HepG2 (cell line): Measurements from ENCODE around the gene MYCBPAP. TPM values are rescaled to one million over a fixed set of nuclear protein-coding genes. Genes with fewer than 3 reads are reported as not detected.

Source experiments
- BCL3 ChIP-seq: sonication (generic); formaldehyde crosslinking; IDR thresholded peaks from 2 replicates; pipeline ENCODE4 v1.5.1; 2020; ENCODE audit warnings: mild to moderate bottlenecking, missing genetic modification reagents, moderate library complexity
- E2F2 ChIP-seq: sonication (generic); formaldehyde crosslinking; IDR thresholded peaks from 2 replicates; pipeline ENCODE4 v1.4.0; 2020; ENCODE audit warnings: missing genetic modification reagents, borderline replicate concordance
- FOXA1 ChIP-seq, 2 experiments: fragments of 450-650 bp in 1 of 2; sonication (generic) in 1 of 2; formaldehyde crosslinking in 1 of 2; IDR thresholded peaks; 2 replicates each; pipeline versions ENCODE4 v1.4.0 to v1.6.1; 2016 to 2020; ENCODE audit warnings: missing genetic modification reagents in 1 of 2
- IRX3 ChIP-seq: sonication (generic); formaldehyde crosslinking; IDR thresholded peaks from 2 replicates; pipeline ENCODE4 v1.8.1; 2023; ENCODE audit warnings: mild to moderate bottlenecking, low read depth, missing genetic modification reagents, borderline replicate concordance
- ISX ChIP-seq: sonication (generic); formaldehyde crosslinking; conservative IDR thresholded peaks from 2 replicates; pipeline ENCODE4 v1.5.0; 2020; ENCODE audit warnings: missing genetic modification reagents
- MTA3 ChIP-seq: sonication (generic); formaldehyde crosslinking; IDR thresholded peaks from 2 replicates; pipeline ENCODE4 v1.4.0; 2020; ENCODE audit warnings: missing genetic modification reagents
- REST ChIP-seq, 2 experiments: IDR thresholded peaks; 2 replicates each; pipeline ENCODE4 v1.6.1; 2011 to 2012; ENCODE audit warnings: low read length in 2 of 2, borderline replicate concordance in 1 of 2, low read depth in 1 of 2, mild to moderate bottlenecking in 1 of 2, moderate library complexity in 1 of 2
- SETDB1 ChIP-seq: sonication (generic); formaldehyde crosslinking; IDR thresholded peaks from 2 replicates; pipeline ENCODE4 v1.5.1; 2020; ENCODE audit warnings: missing genetic modification reagents, mild to moderate bottlenecking, borderline replicate concordance
- ZBTB10 ChIP-seq: sonication (generic); formaldehyde crosslinking; IDR thresholded peaks from 2 replicates; pipeline ENCODE4 v1.4.0; 2020; ENCODE audit warnings: missing genetic modification reagents, borderline replicate concordance
- ZNF143 ChIP-seq: sonication (generic); formaldehyde crosslinking; IDR thresholded peaks from 2 replicates; pipeline ENCODE4 v1.4.0; 2020; ENCODE audit warnings: missing genetic modification reagents
- ZNF274 ChIP-seq: sonication (generic); formaldehyde crosslinking; IDR thresholded peaks from 2 replicates; pipeline ENCODE4 v1.5.1; 2020; ENCODE audit warnings: mild to moderate bottlenecking, missing genetic modification reagents
- ZNF572 ChIP-seq: sonication (generic); formaldehyde crosslinking; IDR thresholded peaks from 2 replicates; pipeline ENCODE4 v1.5.1; 2020; ENCODE audit warnings: mild to moderate bottlenecking, missing genetic modification reagents
- ZNF777 ChIP-seq: sonication (generic); formaldehyde crosslinking; IDR thresholded peaks from 2 replicates; pipeline ENCODE4 v1.4.0; 2020; ENCODE audit warnings: missing genetic modification reagents
- ZNF784 ChIP-seq: sonication (generic); formaldehyde crosslinking; IDR thresholded peaks from 2 replicates; pipeline ENCODE4 v1.5.1; 2020; ENCODE audit warnings: missing genetic modification reagents, mild to moderate bottlenecking, borderline replicate concordance
- polyA plus RNA-seq, 8 experiments: library from polyadenylated mRNA; depleted of rRNA in 3 of 8; stranded (reverse) in 7 of 8; unstranded in 1 of 8; fragments of >200 nt; fragmentation: Illumina TruSeq in 4 of 8; extraction: Trizol in 4 of 8; gene quantifications; 2 replicates each; pipeline versions ENCODE4 v1.2.1 to v1.2.3, GENCODE V29; 2011 to 2016; ENCODE audit warnings: low read depth in 4 of 8, missing spikeins in 1 of 8, mixed read lengths in 1 of 8; ENCODE audit not compliant: insufficient read depth in 1 of 8
- total RNA-seq, 5 experiments: library from RNA; depleted of rRNA; stranded (reverse); fragments of >200 nt; fragmentation: Illumina TruSeq; extraction: Trizol; gene quantifications; 2 replicates each; pipeline ENCODE4 v1.2.3, GENCODE V29; 2016; ENCODE audit warnings: low read depth in 1 of 5

MYCBPAP gene
- total and polyA plus RNA-seq, 2 of the 13 experiments (the other 11 are each of a cell fraction or from before 2014, with no cell fraction given) = 0.22 to 0.24 TPM

GRCh38 chr17:50542795-50543774 is 34.8 kb downstream of the MYCBPAP start (continued):
- TF ChIP-seq E2F2 (CRISPR knock-in tag) (no peak; the same call in 1 of the 2 replicates), ZNF572 (CRISPR knock-in tag) (no peak), ISX (CRISPR knock-in tag) (no peak), ZNF274 (CRISPR knock-in tag) (no peak), MTA3 (CRISPR knock-in tag) (no peak), ZBTB10 (CRISPR knock-in tag) (no peak), REST (IDR thresholded peaks at IDR 0.05; ENCODE audit: borderline replicate concordance in 1 of 2, low read depth in 1 of 2, low read length in 2 of 2) (0 out of 4 replicates have a peak, but pooled peaks of 1 of the 2 experiments have one; percentile 22), SETDB1 (CRISPR knock-in tag) (no peak), ZNF777 (CRISPR knock-in tag) (0 out of 2 replicates have a peak, but pooled peaks have one; percentile 18), ZNF784 (CRISPR knock-in tag) (no peak), ZNF143 (CRISPR knock-in tag) (peak; percentile 74), FOXA1 (IDR thresholded peaks at IDR 0.05) (peak; percentile 84), FOXA1 (CRISPR knock-in tag; IDR thresholded peaks at IDR 0.05) (peak; percentile 98), BCL3 (CRISPR knock-in tag) (no peak), IRX3 (CRISPR knock-in tag) (peak; percentile 73; the same call in 1 of the 2 replicates)
